GM18858 (cell line): ENCODE results near the gene AP2B1.
"Not testable (repeated sequence)": the region's sequence is repeated elsewhere in the genome, so short reads cannot be mapped to it uniquely, and the experiment has no call there.

Experiments
- ATAC-seq: cut with Tn5 transposase; IDR thresholded peaks from one replicate; pipeline ENCODE4 v1.9.1; 2021; ENCODE audit not compliant: unreplicated experiment

Gene AP2B1

GRCh38 chr17:35694906-35695305 lies 107.8 kb downstream of the AP2B1 start:
- ATAC-seq = no peak

GRCh38 chr17:35695613-35696012 lies 108.5 kb downstream of the AP2B1 start:
- no peak for ATAC-seq

GRCh38 chr17:35698800-35699199 lies 111.7 kb downstream of the AP2B1 start:
- ATAC-seq = no peak

- no peak for ATAC-seq
Measured at GRCh38 chr17:35700150-35700549, 113.0 kb downstream of the AP2B1 start.

- no peak for ATAC-seq
Measured at GRCh38 chr17:35701491-35701890, 114.4 kb downstream of the AP2B1 start.

- ATAC-seq = not testable (repeated sequence)
Measured at GRCh38 chr17:35703308-35703707, 116.2 kb downstream of the AP2B1 start.

- ATAC-seq = no peak
Measured at GRCh38 chr17:35705230-35705629, 118.1 kb downstream of the AP2B1 start.

GRCh38 chr17:35705705-35706104 lies 118.6 kb downstream of the AP2B1 start:
- no peak for ATAC-seq

GRCh38 chr17:35708149-35708548 lies 121.0 kb downstream of the AP2B1 start:
- ATAC-seq = no peak

GRCh38 chr17:35708951-35709350 lies 121.8 kb downstream of the AP2B1 start:
- ATAC-seq = no peak

- no peak for ATAC-seq
Measured at GRCh38 chr17:35709874-35710273, 122.8 kb downstream of the AP2B1 start.

- no peak for ATAC-seq
Measured at GRCh38 chr17:35710950-35711349, 123.8 kb downstream of the AP2B1 start.

- ATAC-seq = no peak
Measured at GRCh38 chr17:35713069-35713728, 126.1 kb downstream of the AP2B1 start.

- no peak for ATAC-seq
Measured at GRCh38 chr17:35714988-35715387, 127.9 kb downstream of the AP2B1 start.

- no peak for ATAC-seq
Measured at GRCh38 chr17:35715416-35715815, 128.3 kb downstream of the AP2B1 start.

- no peak for ATAC-seq
Measured at GRCh38 chr17:35716173-35716572, 129.1 kb downstream of the AP2B1 start.

- ATAC-seq = no peak
Measured at GRCh38 chr17:35716897-35717465, 129.9 kb downstream of the AP2B1 start.

- no peak for ATAC-seq
Measured at GRCh38 chr17:35717475-35717874, 130.4 kb downstream of the AP2B1 start.

GRCh38 chr17:35723735-35724134 lies 136.6 kb downstream of the AP2B1 start:
- ATAC-seq = no peak

- ATAC-seq = no peak
Measured at GRCh38 chr17:35725058-35725457, 137.9 kb downstream of the AP2B1 start.

GRCh38 chr17:35725802-35726126 lies 138.6 kb downstream of the AP2B1 start:
- no peak for ATAC-seq

- ATAC-seq = no peak
Measured at GRCh38 chr17:35726127-35726952, 139.2 kb downstream of the AP2B1 start.
